Tibial nerve (tissue), 4 donors: ENCODE data around the gene AKT2.

Source experiments
- EP300 ChIP-seq, 2 donors: sonication (generic); formaldehyde crosslinking; IDR thresholded peaks; one replicate each; pipeline ENCODE4 v1.6.1; 2017; ENCODE audit warnings: antibody characterized with exemption in 2 of 2, mild to moderate bottlenecking in 1 of 2
- POLR2A ChIP-seq, 2 donors: fragments of 450-650 bp; IDR thresholded peaks; one replicate each; pipeline ENCODE4 v1.6.1; 2017; ENCODE audit warnings: antibody characterized with exemption in 2 of 2, mild to moderate bottlenecking in 2 of 2, moderate library complexity in 2 of 2
- TF ChIP-seq, protein P1 (sequence below), 5 experiments: fragments of 200-600 bp in 3 of 5; fragments of 450-650 bp in 2 of 5; sonication (generic) in 3 of 5; IDR thresholded peaks; one replicate each; pipeline ENCODE4 v1.5.1; 2016 to 2019; ENCODE audit warnings: antibody characterized with exemption in 5 of 5, mild to moderate bottlenecking in 3 of 5, moderate library complexity in 2 of 5

DNA sequence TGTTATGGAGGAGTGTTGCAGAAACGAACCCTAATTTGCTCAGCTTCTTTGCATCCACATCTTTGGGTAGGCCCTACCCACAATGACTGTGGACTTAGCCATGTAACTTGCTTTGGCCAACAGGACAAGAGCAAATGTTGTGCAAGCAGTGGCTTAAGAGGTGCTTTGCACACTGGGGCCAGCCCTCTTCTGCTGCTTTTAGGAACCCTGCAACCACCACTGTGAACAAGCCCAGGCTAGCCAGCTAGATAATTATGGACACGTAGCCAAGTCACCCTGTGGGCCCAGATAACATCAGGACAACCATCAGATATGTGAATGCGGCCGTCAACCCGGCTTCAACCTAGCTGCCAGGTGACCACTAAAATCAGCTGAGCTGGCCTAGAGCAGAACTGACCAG, 45.9 kb upstream of the AKT2 start:
- TF ChIP-seq, protein P1, sequence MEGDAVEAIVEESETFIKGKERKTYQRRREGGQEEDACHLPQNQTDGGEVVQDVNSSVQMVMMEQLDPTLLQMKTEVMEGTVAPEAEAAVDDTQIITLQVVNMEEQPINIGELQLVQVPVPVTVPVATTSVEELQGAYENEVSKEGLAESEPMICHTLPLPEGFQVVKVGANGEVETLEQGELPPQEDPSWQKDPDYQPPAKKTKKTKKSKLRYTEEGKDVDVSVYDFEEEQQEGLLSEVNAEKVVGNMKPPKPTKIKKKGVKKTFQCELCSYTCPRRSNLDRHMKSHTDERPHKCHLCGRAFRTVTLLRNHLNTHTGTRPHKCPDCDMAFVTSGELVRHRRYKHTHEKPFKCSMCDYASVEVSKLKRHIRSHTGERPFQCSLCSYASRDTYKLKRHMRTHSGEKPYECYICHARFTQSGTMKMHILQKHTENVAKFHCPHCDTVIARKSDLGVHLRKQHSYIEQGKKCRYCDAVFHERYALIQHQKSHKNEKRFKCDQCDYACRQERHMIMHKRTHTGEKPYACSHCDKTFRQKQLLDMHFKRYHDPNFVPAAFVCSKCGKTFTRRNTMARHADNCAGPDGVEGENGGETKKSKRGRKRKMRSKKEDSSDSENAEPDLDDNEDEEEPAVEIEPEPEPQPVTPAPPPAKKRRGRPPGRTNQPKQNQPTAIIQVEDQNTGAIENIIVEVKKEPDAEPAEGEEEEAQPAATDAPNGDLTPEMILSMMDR (IDR thresholded peaks at IDR 0.05) = no peak
- TF ChIP-seq POLR2A (IDR thresholded peaks at IDR 0.05) (no peak), EP300 (IDR thresholded peaks at IDR 0.05) (no peak)
